ENCODE measurements around the gene DUS1L. TPM values are rescaled to one million over a fixed set of nuclear protein-coding genes. Genes with fewer than 3 reads are reported as not detected.

Gene DUS1L
- total RNA-seq, 2 donors from 2014 or later = 77.3 to 88.9 TPM

DNA sequence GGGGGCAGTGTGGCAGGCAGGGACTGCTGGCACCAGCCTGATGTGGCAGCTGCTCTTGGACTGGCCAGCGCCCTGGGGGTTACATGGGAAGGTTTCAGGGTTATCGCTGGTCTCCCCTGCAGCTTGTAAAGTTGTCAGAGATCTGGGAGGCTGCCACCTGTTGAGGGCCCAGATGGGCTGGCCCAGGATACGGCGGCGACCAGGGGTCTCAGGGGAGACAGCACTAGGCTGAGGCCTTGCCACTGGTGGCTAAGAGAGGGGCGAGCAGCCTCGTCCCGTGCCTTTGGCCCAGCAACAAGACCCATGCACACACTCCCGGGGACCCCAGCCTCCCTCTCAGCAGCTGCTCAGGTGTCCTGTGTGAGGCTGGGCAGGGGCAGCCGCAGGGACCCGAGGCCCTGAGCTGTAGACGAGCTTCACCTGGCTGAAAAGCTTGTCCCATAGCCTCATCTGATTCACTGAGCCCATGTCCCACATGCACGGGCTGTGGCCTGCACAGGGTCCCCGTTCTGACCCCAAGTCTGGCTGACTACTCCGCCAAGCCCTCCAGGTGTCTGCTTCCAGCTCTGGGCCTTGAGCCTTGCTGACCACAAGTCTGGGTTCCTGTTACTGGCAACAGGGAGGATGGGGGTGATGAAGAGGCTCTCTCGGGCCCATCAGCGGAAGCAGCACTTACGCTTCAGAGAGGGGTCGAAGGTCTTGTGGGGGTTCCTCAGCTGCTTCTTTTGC lies 6.2 kb downstream of the DUS1L start:
- Histone ChIP-seq H3K9me3 (no peaks in the 10 kb centered on the region), H3K27me3 (replicated peaks; ENCODE audit: insufficient read depth) (no peaks in the 10 kb centered on the region), H3K4me1 (ENCODE audit: control insufficient read depth in 1 of 2, low read depth in 2 of 2) (peaks cover 2 to 6% of the 10 kb centered on the region in 2 donors), H3K4me3 (no peak overlapping the region), H3K27ac (no peak overlapping the region), H3K36me3 (peaks cover 50% of the 10 kb centered on the region)
- DNase-seq (ENCODE audit: low spot score) = no peak
- TF ChIP-seq, protein P1, sequence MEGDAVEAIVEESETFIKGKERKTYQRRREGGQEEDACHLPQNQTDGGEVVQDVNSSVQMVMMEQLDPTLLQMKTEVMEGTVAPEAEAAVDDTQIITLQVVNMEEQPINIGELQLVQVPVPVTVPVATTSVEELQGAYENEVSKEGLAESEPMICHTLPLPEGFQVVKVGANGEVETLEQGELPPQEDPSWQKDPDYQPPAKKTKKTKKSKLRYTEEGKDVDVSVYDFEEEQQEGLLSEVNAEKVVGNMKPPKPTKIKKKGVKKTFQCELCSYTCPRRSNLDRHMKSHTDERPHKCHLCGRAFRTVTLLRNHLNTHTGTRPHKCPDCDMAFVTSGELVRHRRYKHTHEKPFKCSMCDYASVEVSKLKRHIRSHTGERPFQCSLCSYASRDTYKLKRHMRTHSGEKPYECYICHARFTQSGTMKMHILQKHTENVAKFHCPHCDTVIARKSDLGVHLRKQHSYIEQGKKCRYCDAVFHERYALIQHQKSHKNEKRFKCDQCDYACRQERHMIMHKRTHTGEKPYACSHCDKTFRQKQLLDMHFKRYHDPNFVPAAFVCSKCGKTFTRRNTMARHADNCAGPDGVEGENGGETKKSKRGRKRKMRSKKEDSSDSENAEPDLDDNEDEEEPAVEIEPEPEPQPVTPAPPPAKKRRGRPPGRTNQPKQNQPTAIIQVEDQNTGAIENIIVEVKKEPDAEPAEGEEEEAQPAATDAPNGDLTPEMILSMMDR (IDR thresholded peaks at IDR 0.05) = no peak
- no peak for ATAC-seq (ENCODE audit: insufficient number of reproducible peaks, low FRiP score, low read depth)

DNA sequence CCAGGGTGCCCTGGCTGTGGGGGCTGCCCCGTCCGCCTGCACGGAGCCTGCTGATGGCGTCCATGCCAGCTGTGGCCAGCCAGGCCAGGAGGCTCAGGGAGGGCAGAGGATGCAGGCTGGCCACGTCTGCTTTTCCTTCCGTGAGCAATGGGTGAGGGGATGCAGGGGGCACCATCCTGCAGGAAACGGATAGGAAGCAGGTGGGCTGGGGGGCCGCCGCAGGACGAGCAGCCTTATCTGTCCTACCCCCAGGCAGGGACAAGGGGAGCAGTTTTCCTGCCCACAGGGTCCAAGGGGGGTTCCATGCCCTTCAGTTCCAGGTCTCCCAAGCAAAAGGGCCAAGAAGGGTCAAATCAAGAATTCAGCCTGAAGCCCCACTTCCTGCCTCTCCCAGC lies 6.8 kb downstream of the DUS1L start:
- Histone ChIP-seq H3K4me3 (no peak overlapping the region), H3K36me3 (peaks cover 56% of the 10 kb centered on the region), H3K27me3 (replicated peaks; ENCODE audit: insufficient read depth) (no peaks in the 10 kb centered on the region), H3K27ac (no peak overlapping the region), H3K4me1 (ENCODE audit: control insufficient read depth in 1 of 2, low read depth in 2 of 2) (peaks cover 0 to 2% of the 10 kb centered on the region in 2 donors), H3K9me3 (no peaks in the 10 kb centered on the region)
- DNase-seq (ENCODE audit: low spot score) (no peak), ATAC-seq (ENCODE audit: insufficient number of reproducible peaks, low FRiP score, low read depth) (no peak)
- TF ChIP-seq, protein P1 (IDR thresholded peaks at IDR 0.05) = no peak

DNA sequence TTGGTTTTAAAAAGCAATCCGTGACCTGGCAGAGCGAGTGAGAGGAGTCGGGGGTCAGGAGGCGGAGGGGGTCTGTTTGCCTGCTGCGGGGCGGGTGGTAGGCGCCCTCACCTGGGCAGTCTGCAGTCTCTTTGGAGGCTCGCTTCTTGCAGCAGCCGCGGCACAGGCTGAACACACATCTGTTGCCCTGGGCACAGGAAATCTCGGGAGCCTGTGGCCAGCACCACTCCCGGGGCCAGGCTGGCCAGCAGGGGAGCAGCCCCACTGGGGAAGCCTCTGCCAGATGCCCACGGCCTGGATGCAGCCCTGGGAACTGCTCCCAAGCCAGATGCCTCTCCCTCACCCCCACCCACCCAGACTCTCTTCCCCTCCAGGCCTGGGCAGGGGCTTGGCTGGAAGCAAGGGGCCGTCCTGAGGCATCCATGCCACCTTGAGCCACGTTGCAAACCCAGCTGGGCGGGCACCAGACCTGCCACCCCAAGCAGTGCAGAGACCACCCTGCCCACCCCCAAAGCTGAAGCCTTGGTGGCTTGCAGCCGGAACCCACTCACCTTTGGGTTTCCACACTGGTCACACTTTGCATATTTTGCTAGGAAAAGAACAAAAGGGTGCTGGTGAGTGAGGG lies 7.3 kb downstream of the DUS1L start:
- no peaks in the 10 kb centered on the region for H3K9me3 ChIP-seq
- no peaks in the 10 kb centered on the region for H3K27me3 ChIP-seq (replicated peaks; ENCODE audit: insufficient read depth)
- peaks cover 0 to 7% of the 10 kb centered on the region in 2 donors for H3K4me1 ChIP-seq (ENCODE audit: control insufficient read depth in 1 of 2, low read depth in 2 of 2)
- ATAC-seq (ENCODE audit: insufficient number of reproducible peaks, low FRiP score, low read depth) (no peak), DNase-seq (ENCODE audit: low spot score) (no peak)
- peaks cover 58% of the 10 kb centered on the region for H3K36me3 ChIP-seq
- TF ChIP-seq, protein P1 (IDR thresholded peaks at IDR 0.05) = no peak
- no peak overlapping the region for H3K4me3 ChIP-seq
- no peak overlapping the region for H3K27ac ChIP-seq

- peaks cover 54% of the 10 kb centered on the region for H3K36me3 ChIP-seq
- H3K27me3 ChIP-seq (replicated peaks; ENCODE audit: insufficient read depth) = no peaks in the 10 kb centered on the region
- DNase-seq (ENCODE audit: low spot score) (no peak), ATAC-seq (ENCODE audit: insufficient number of reproducible peaks, low FRiP score, low read depth) (no peak)
- H3K27ac ChIP-seq = no peak overlapping the region
- TF ChIP-seq, protein P1 (IDR thresholded peaks at IDR 0.05) = no peak
- no peak overlapping the region for H3K4me3 ChIP-seq
- no peaks in the 10 kb centered on the region for H3K9me3 ChIP-seq
- H3K4me1 ChIP-seq (ENCODE audit: control insufficient read depth in 1 of 2, low read depth in 2 of 2) = peaks cover 9 to 19% of the 10 kb centered on the region in 2 donors
These were observed 8.6 kb downstream of the DUS1L start for GRCh38 chr17:82056729-82057621.
